Measurements from ENCODE around the gene MAP7. TPM values are rescaled to one million over a fixed set of nuclear protein-coding genes. Genes with fewer than 3 reads are reported as not detected.

MAP7 gene
- total RNA-seq, 3 donors from 2014 or later (not counting 1 experiment from before 2014, with no cell fraction given) = 0.14 to 0.68 (median 0.14) TPM

DNA sequence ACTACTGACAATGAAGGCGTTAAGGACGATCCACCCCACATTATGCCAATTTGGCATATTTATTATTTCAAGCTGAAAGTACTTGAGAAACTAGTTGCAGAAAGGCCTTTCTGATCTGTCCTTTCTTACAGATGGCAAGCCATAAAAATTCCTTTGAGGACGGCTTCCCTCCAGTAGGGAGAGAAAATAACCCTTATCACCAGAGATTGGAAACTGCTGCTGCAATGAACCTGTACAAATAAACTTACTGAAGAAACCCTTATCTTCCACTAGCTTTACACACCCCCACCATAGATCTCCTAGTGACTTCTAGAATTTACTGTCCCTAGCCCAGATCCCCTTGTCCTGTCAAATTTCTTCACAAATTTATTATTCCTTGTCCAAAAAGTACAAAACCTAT, 105.2 kb downstream of the MAP7 start:
- Mint-ChIP-seq H3K4me1 (no peaks in the 10 kb centered on the region), H3K27me3 (ENCODE audit: low read depth in 2 of 2) (peaks cover 3 to 12% of the 10 kb centered on the region in 2 donors), H3K36me3 (no peaks in the 10 kb centered on the region), H3K4me3 (no peak overlapping the region), H3K9me3 (no peaks in the 10 kb centered on the region), H3K27ac (no peak overlapping the region)
- H3K4me3 ChIP-seq (ENCODE audit: low read length) = no peak overlapping the region
- TF ChIP-seq, protein P1, sequence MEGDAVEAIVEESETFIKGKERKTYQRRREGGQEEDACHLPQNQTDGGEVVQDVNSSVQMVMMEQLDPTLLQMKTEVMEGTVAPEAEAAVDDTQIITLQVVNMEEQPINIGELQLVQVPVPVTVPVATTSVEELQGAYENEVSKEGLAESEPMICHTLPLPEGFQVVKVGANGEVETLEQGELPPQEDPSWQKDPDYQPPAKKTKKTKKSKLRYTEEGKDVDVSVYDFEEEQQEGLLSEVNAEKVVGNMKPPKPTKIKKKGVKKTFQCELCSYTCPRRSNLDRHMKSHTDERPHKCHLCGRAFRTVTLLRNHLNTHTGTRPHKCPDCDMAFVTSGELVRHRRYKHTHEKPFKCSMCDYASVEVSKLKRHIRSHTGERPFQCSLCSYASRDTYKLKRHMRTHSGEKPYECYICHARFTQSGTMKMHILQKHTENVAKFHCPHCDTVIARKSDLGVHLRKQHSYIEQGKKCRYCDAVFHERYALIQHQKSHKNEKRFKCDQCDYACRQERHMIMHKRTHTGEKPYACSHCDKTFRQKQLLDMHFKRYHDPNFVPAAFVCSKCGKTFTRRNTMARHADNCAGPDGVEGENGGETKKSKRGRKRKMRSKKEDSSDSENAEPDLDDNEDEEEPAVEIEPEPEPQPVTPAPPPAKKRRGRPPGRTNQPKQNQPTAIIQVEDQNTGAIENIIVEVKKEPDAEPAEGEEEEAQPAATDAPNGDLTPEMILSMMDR (IDR thresholded peaks at IDR 0.05) = no peak
- no peaks in the 10 kb centered on the region for H3K36me3 ChIP-seq (ENCODE audit: control insufficient read depth, insufficient read depth, low read length)
- H3K27ac ChIP-seq (ENCODE audit: low read length) = no peak overlapping the region
- ATAC-seq = no peak
- no peaks in the 10 kb centered on the region for H3K27me3 ChIP-seq (ENCODE audit: control insufficient read depth, insufficient read depth, low read length)
- WGBS (ENCODE audit: insufficient coverage) = 100% methylated on average over 3 of the region's 3 CpGs
- DNase-seq = no peak
- intact Hi-C loops (cut with micrococcal nuclease) = no loop called here
- no peaks in the 10 kb centered on the region for H3K4me1 ChIP-seq (ENCODE audit: control insufficient read depth, insufficient read depth, low read length)
- H3K9me3 ChIP-seq (ENCODE audit: control insufficient read depth, insufficient read depth, low read length) = no peaks in the 10 kb centered on the region

DNA sequence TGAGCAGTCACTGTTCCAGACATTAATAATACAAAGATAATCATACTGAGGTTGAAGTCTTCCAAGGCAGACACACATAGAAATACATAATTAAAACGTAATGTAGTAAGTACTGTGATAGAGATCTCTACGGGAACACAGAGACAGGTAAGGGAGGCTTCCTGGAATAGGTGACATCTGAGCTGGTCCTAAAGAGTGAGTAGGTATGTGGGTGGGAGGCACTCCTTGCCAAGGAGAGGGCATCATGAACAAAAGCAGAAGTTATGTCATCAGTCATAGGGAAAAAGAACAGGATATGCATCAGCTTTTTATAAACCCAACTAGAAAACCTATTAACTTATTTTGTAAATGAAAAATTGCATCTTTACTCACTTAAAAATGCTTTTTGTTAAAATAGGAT, 110.0 kb downstream of the MAP7 start:
- 93% methylated on average over 1 of the region's 2 CpGs for WGBS (ENCODE audit: insufficient coverage)
- Histone ChIP-seq H3K9me3 (ENCODE audit: control insufficient read depth, insufficient read depth, low read length) (no peaks in the 10 kb centered on the region), H3K27ac (ENCODE audit: low read length) (no peak overlapping the region), H3K36me3 (ENCODE audit: control insufficient read depth, insufficient read depth, low read length) (no peaks in the 10 kb centered on the region), H3K4me3 (ENCODE audit: low read length) (no peak overlapping the region), H3K27me3 (ENCODE audit: control insufficient read depth, insufficient read depth, low read length) (no peaks in the 10 kb centered on the region), H3K4me1 (ENCODE audit: control insufficient read depth, insufficient read depth, low read length) (no peaks in the 10 kb centered on the region)
- DNase-seq (no peak), ATAC-seq (no peak)
- intact Hi-C loops (cut with micrococcal nuclease) = no loop called here
- no peak overlapping the region for H3K27ac Mint-ChIP-seq
- no peaks in the 10 kb centered on the region for H3K36me3 Mint-ChIP-seq
- H3K27me3 Mint-ChIP-seq (ENCODE audit: low read depth in 2 of 2) = peaks cover 0 to under 1% of the 10 kb centered on the region in 2 donors
- no peaks in the 10 kb centered on the region for H3K4me1 Mint-ChIP-seq
- no peaks in the 10 kb centered on the region for H3K9me3 Mint-ChIP-seq
- TF ChIP-seq, protein P1 (IDR thresholded peaks at IDR 0.05) = no peak
- H3K4me3 Mint-ChIP-seq = no peak overlapping the region

DNA sequence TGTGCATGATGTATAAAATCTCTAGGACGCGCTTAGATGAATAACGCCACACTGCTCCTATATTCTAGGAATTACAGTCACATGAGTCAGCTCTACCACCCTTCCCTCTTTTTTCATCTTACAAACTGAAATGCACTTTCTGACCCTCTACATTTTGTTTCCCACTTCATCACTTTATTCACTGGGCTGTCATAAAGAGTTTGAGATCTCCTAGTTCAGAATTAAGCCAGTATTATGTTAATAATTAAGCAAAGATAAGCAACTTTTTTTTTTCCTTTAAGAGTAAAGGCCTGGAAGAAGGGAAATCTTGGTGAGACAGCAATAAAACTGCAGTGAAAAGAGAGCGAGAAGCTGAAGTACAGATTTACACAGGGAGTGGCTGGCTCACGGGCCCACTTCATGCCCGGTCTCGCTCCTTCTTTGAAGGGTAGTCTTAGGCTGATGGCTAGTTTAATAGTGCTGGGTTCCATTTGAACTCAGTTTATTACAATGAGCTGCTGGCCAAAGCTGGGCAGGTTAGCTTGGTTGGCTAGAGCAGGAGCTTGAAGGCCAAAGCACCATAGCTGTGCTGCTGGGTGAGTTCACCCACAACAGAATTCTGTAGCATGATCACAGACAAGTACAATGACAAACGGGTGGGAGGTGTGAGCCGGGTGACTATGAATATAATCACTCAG, 110.6 kb downstream of the MAP7 start:
- Histone ChIP-seq H3K4me3 (ENCODE audit: low read length) (no peak overlapping the region), H3K4me1 (ENCODE audit: control insufficient read depth, insufficient read depth, low read length) (no peaks in the 10 kb centered on the region), H3K27me3 (ENCODE audit: control insufficient read depth, insufficient read depth, low read length) (no peaks in the 10 kb centered on the region), H3K27ac (ENCODE audit: low read length) (no peak overlapping the region), H3K36me3 (ENCODE audit: control insufficient read depth, insufficient read depth, low read length) (no peaks in the 10 kb centered on the region), H3K9me3 (ENCODE audit: control insufficient read depth, insufficient read depth, low read length) (no peaks in the 10 kb centered on the region)
- TF ChIP-seq, protein P1 (IDR thresholded peaks at IDR 0.05) = no peak
- H3K9me3 Mint-ChIP-seq = no peaks in the 10 kb centered on the region
- no peaks in the 10 kb centered on the region for H3K4me1 Mint-ChIP-seq
- no peaks in the 10 kb centered on the region for H3K27me3 Mint-ChIP-seq (ENCODE audit: low read depth in 2 of 2)
- intact Hi-C loops (cut with micrococcal nuclease) = no loop called here
- 96% methylated on average over 8 of the region's 9 CpGs for WGBS (ENCODE audit: insufficient coverage)
- H3K27ac Mint-ChIP-seq = no peak overlapping the region
- no peaks in the 10 kb centered on the region for H3K36me3 Mint-ChIP-seq
- ATAC-seq = no peak
- DNase-seq = no peak
- H3K4me3 Mint-ChIP-seq = no peak overlapping the region

DNA sequence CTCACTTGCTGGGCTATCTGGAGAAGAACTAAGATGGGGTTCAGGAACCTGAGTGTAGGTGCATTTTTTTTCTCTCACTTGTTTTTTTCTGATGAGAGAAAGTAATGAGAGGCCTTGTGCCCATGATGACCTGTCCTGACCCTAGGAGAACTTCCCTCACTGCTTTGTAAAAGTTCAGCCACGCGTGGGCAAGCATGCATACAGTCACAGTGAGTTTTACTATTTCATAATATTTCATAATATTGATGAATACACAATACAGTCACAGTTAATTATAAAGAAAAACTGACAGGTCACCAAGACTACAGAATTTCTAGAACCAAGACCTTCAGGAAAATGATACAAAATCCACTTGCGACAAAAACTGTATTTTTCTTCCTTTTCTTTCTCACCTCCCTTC, 111.8 kb downstream of the MAP7 start:
- Histone ChIP-seq H3K36me3 (ENCODE audit: control insufficient read depth, insufficient read depth, low read length) (no peaks in the 10 kb centered on the region), H3K27me3 (ENCODE audit: control insufficient read depth, insufficient read depth, low read length) (no peaks in the 10 kb centered on the region), H3K4me3 (ENCODE audit: low read length) (no peak overlapping the region), H3K27ac (ENCODE audit: low read length) (no peak overlapping the region), H3K4me1 (ENCODE audit: control insufficient read depth, insufficient read depth, low read length) (no peaks in the 10 kb centered on the region), H3K9me3 (ENCODE audit: control insufficient read depth, insufficient read depth, low read length) (no peaks in the 10 kb centered on the region)
- Mint-ChIP-seq H3K9me3 (no peaks in the 10 kb centered on the region), H3K27ac (no peak overlapping the region), H3K4me3 (no peak overlapping the region), H3K36me3 (no peaks in the 10 kb centered on the region), H3K4me1 (no peaks in the 10 kb centered on the region), H3K27me3 (ENCODE audit: low read depth in 2 of 2) (peaks cover 0 to 2% of the 10 kb centered on the region in 2 donors)
- no peak for DNase-seq
- TF ChIP-seq, protein P1 (IDR thresholded peaks at IDR 0.05) = no peak
- no peak for ATAC-seq
- intact Hi-C loops (cut with micrococcal nuclease) = no loop called here
- WGBS (ENCODE audit: insufficient coverage) = 90% methylated on average over 2 of the region's 3 CpGs

Data from natural killer cell (primary cell).